Globus pallidus (tissue), 1 donor: ENCODE measurements around the gene SPATA13.

ENCODE experiments used
- DNase-seq: peaks from one replicate; pipeline ENCODE4 v3.0.0-alpha.2; 2015; ENCODE audit warnings: low spot score

The SPATA13 gene

DNA sequence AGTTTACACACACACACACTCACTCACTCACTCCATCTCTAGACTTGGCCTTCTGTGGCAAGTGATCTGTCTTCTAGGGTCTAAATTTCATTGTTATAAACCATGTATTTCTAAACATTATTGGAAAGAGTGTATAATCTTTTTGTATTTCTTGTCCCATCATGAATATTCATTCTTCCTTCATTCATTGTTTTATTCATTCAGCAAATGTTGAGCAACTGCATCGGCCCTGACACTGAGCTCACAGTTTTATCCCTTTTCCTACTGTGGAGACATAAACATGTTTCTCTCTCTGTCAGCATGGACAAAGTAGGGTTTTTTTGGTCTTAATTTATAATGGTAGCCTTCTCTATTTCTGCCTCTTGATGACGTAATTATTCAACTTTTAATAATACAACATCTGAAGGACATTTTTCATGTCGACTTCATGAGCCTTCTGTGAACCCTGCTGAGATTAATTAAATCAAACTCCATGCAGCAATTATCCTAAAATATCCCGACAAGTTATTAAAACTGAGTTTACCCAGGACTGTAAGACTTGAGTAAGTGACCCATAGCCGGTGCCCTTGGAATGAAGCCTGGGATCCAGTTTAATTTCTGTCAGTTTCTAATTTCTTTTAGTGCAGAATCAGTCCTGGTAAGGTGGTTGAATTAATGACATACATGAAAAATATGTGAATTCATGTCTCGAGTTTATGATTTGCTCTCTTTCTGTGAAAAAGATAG, 7.3 kb downstream of the SPATA13 start:
- DNase-seq, result peak; percentile 68

GRCh38 chr13:24168392-24168750, 7.9 kb downstream of the SPATA13 start:
- DNase-seq, result peak; percentile 55

- DNase-seq, result no peak
Observed at GRCh38 chr13:24168979-24169378, 8.5 kb downstream of the SPATA13 start.

- no peak for DNase-seq
Observed at GRCh38 chr13:24172071-24172470, 11.6 kb downstream of the SPATA13 start.

- no peak for DNase-seq
Observed at GRCh38 chr13:24173795-24174194, 13.3 kb downstream of the SPATA13 start.

DNA sequence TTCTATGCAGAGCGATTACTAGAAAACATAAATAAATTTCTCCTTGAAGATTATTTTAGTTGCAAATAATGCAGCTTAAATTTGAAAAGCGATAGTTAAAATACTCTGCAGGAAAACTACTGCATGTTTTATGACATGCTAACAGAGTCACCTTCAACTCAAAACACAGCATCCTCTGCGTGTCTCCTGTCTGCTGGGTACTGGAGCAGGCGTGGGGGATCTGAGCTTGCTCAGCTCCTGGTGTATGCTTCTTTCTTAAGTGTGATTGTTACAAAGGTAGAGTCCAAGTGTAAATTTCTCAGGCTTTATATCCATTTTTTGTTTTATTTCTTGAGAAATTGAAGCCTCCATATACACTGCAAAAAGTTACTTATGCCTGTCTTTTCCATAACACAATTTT, 15.3 kb downstream of the SPATA13 start:
- no peak for DNase-seq

- DNase-seq, result no peak
Observed at GRCh38 chr13:24176351-24177101, 16.0 kb downstream of the SPATA13 start.

DNA sequence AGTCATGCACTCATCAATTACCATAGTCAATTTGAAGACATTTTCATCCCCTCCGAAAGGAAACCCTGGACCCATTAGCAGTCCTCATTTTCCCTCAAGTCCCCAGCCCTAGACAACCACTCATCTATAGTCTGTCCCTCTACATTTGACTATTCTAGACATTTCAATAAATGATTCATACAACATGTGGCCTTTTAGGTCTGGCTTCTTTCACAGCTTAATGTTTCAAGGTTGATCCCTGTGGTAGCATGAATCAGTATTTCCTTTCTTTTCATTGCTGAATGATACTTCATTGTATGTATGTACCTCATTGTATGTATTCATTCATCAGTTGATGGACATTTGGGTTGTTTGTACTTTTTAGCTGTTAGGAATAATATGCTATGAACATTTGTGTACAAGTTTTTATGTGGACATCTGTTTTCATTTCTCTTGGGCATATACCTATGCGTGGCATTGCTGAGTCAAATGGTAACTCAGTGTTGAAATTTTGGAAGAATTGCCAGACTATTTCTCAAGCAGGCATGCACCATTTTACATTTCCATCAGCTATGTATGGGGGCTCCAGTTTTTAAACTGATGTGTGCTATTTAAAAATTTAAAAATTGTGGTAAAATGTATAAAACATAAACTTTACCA, 18.4 kb downstream of the SPATA13 start:
- no peak for DNase-seq

DNA sequence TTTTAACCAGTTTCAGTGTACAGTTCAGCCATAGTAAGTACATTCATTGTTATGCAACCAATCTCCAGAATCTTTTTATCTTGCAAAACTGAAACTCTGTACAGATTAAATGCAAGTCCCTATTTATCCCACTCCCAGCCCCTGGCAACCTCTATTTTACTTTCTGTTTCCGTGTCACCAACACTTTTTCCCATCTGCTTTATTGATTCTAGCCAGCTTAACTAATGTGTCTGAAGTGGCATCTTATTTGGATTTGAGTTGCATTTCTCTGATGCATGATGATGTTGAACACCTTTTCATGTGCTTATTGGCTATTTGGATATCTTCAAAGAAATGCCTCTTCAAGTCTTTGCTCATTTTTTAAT, 18.9 kb downstream of the SPATA13 start:
- no peak for DNase-seq

DNA sequence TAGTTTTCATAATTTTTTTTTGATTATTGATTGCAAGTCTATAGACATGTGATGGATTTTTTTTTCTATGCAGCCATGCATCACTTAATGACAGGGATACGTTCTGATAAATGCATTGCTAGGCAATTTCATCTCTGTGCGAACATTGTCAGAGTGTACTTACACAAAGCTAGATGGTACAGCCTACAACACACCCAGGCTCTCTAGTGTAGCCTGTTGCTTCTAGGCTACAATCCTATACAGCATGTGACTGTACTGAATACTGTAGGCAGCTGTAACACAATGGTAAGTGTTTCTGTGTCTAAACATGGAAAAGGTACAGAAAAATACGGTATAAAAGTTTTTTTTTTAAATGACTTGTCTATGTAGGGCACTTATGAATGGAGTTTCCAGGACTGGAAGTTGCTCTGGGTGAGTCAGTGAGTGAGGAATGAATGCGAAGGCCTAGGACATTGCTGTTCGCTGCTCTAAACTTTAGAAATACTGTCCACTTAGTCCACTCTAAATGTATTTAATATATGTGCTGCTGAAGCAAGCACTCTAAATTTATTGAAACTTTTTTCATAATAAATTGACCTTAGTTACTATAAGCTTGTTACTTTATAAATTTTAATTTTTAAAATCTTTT, 20.3 kb downstream of the SPATA13 start:
- DNase-seq, result no peak

GRCh38 chr13:24181991-24182702, 21.6 kb downstream of the SPATA13 start:
- no peak for DNase-seq

DNA sequence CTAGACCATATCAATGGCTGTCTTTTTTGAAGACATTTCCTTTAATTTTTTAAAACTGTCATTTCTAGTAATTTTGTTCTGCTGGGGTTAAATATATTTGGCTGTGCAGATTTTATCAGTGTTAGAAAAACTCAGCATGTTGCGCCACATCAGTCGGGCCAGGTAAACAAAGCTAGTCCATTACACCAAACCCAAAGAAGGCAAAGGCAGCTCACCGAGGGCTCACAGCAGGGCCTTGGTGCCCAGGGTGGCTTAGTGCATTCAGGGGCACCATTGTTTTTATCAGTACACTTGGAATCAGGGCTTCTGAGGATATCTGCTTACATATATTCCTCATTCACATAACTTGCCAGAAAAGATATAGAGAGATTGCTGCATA, 22.2 kb downstream of the SPATA13 start:
- no peak for DNase-seq

GRCh38 chr13:24183741-24184182, 23.2 kb downstream of the SPATA13 start:
- no peak for DNase-seq

DNA sequence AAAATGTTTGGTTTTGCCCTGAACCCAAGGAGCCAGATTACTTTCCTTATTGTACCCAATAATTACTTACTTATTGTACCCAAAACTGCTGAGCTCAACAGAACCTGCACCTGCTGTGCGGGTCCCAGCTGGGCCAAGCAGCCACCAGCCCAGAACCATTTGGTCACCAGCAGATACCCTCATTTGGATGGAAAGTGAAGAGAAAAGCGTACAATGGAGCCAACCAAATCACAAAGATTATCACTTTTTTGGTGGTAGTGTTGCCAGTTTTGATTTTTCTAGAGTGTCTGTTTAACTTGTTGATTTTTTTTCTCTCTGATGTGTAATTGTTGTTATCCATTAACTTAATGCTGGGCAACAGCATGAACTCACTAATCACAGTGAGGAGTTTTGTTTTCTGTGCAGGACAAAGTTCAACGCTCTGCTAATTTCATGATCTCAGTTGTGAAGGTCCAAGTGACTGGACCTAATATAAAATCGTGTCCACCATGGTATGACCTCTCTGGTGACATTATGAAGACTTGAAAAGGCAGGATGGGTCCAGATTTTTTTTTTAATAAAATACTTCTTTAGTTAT, 23.8 kb downstream of the SPATA13 start:
- DNase-seq, result no peak

GRCh38 chr13:24184882-24185281, 24.4 kb downstream of the SPATA13 start:
- no peak for DNase-seq

DNA sequence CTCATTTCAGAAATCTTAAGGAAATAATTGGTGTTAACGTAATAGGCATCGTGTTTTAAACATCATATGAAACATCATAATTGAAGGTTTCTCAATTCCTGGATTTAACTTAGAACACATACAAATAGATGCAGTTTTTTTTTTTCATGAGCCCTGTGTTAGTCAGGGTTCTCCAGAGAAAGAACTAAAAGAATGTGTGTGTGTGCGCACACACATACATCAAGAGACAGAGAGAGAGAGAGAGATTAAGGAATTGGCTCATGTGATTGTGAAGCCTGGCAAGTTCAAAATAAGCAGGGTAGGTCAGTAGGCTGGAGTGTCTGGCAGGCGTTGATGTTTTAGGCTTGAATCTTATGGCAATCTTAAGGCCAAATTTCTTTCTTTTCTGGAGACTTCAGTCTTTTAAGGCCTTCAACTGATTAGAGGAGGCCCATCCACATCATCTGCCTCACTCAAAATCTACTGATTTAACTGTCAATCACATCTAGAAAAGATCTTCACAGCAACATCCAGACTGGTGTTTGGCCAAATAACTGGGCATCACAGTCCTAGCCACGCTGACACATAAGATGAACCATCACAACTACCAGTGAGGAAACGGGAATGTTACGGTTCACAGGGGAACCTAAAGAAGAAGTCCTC, 25.2 kb downstream of the SPATA13 start:
- DNase-seq, result no peak

- no peak for DNase-seq
Observed at GRCh38 chr13:24187185-24187584, 26.7 kb downstream of the SPATA13 start.

- no peak for DNase-seq
Observed at GRCh38 chr13:24192057-24192810, 31.7 kb downstream of the SPATA13 start.

DNA sequence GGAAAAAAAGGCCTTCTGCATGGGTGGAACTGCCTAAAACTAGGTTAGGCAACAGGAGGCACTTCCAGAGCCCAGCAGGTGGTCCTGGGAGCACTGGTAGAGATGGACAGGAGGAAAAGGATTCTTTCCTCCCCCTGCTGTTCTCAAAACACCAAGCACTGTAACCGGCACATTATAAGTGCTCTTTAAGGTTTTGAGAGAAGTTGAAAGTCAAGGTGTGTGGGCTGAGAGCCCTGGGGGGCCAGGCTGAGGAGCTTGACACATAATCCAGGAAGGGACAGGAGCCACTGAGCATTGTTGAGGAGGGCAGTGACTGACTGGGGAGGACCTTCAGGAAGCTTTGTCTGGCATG, 32.3 kb downstream of the SPATA13 start:
- DNase-seq, result no peak

- no peak for DNase-seq
Observed at GRCh38 chr13:24194447-24194846, 33.9 kb downstream of the SPATA13 start.

GRCh38 chr13:24195626-24196025, 35.1 kb downstream of the SPATA13 start:
- no peak for DNase-seq
